Upper lobe of right lung (tissue), 1 donor: ENCODE results near the gene CDKAL1. TPM values are rescaled to one million over a fixed set of nuclear protein-coding genes. Genes with fewer than 3 reads are reported as not detected.
"Not testable (repeated sequence)": the region's sequence is repeated elsewhere in the genome, so short reads cannot be mapped to it uniquely, and the experiment has no call there.

ENCODE experiments used
- ATAC-seq: fragments of 200-7000 bp; cut with Tn5 transposase; one replicate; pipeline ENCODE4 v1.9.1; 2020; ENCODE audit warnings: mild to moderate bottlenecking, moderate library complexity
- DNase-seq: peaks from one replicate; pipeline ENCODE4 v3.0.0-alpha.2; 2020
- H3K27ac ChIP-seq: fragments of 200-600 bp; one replicate; pipeline ENCODE4 v1.8.0; 2022
- H3K27me3 ChIP-seq: fragments of 200-600 bp; one replicate; pipeline ENCODE4 v1.8.0; 2022; ENCODE audit warnings: mild to moderate bottlenecking
- H3K36me3 ChIP-seq: fragments of 200-600 bp; one replicate; pipeline ENCODE4 v1.8.0; 2022
- H3K4me1 ChIP-seq: fragments of 200-600 bp; one replicate; pipeline ENCODE4 v1.8.0; 2022
- H3K4me3 ChIP-seq: fragments of 200-600 bp; one replicate; pipeline ENCODE4 v1.8.0; 2022; ENCODE audit warnings: mild to moderate bottlenecking
- H3K9me3 ChIP-seq: fragments of 200-600 bp; one replicate; pipeline ENCODE4 v1.8.0; 2022
- intact Hi-C: fragments of 100-400 bp; cut with DNase I; formaldehyde crosslinking; loops from one replicate; pipeline ENCODE4 v1.11.0; 2022
- total RNA-seq: library from RNA; stranded (reverse); fragmentation: NEBNext Ultra II Directional; extraction: Animal tissue kit (Norgen Biotek cat#: 25700); gene quantifications from one replicate; pipeline ENCODE4 v1.2.1, GENCODE V29; 2021
- TF ChIP-seq, protein P1 (sequence below): fragments of 200-600 bp; IDR thresholded peaks from one replicate; pipeline ENCODE4 v1.8.0; 2022; ENCODE audit warnings: antibody characterized with exemption
- donor health status: DM: no; HTN: yes; CAD: no; lungs with severe emphysema.

The CDKAL1 gene
- total RNA-seq, 1 donor from 2014 or later, result 16.0 TPM

- TF ChIP-seq, protein P1, sequence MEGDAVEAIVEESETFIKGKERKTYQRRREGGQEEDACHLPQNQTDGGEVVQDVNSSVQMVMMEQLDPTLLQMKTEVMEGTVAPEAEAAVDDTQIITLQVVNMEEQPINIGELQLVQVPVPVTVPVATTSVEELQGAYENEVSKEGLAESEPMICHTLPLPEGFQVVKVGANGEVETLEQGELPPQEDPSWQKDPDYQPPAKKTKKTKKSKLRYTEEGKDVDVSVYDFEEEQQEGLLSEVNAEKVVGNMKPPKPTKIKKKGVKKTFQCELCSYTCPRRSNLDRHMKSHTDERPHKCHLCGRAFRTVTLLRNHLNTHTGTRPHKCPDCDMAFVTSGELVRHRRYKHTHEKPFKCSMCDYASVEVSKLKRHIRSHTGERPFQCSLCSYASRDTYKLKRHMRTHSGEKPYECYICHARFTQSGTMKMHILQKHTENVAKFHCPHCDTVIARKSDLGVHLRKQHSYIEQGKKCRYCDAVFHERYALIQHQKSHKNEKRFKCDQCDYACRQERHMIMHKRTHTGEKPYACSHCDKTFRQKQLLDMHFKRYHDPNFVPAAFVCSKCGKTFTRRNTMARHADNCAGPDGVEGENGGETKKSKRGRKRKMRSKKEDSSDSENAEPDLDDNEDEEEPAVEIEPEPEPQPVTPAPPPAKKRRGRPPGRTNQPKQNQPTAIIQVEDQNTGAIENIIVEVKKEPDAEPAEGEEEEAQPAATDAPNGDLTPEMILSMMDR, result no peak
- H3K4me1 ChIP-seq, result no peaks in the 10 kb centered on the region
- no peak for ATAC-seq
- H3K9me3 ChIP-seq, result no peaks in the 10 kb centered on the region
- H3K27me3 ChIP-seq, result no peaks in the 10 kb centered on the region
- intact Hi-C loops, result no loop called here
- no peaks in the 10 kb centered on the region for H3K36me3 ChIP-seq
- DNase-seq, result no peak
- H3K27ac ChIP-seq, result no peak overlapping the region
- H3K4me3 ChIP-seq, result no peak overlapping the region
These were observed 213.7 kb downstream of the CDKAL1 start for GRCh38 chr6:20747991-20748390.

DNA sequence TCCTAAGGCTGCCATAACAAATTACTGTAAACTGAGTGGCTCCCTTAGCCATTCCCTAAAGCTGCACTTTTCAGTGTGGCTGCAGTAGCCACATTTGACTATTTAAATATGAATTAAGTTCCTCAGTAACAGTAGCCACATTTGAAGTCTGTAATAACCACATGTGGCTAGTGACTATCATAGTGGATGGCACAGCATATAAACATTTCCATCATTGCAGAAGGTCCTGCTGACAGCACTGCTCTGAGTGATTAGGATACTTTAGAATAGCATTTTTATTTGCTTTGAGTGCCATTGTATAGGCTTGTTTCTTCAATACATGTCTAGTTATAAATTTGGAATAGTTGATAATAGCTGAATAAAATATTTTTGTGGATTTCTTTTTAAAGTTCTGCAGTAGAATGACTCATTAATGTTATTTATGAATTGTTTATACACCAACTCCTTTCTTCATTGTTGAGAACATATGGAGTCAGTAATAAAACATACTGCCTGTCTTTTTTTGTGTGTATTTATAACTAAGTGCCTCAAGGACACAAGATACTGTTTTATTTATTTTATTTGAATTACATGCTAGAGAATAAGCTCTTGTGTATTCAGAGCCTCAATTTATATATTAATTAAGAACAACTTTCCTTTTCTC is 217.2 kb downstream of the CDKAL1 start:
- Histone ChIP-seq H3K4me1 (no peaks in the 10 kb centered on the region), H3K27me3 (no peaks in the 10 kb centered on the region), H3K4me3 (no peak overlapping the region), H3K27ac (no peak overlapping the region), H3K9me3 (no peaks in the 10 kb centered on the region), H3K36me3 (no peaks in the 10 kb centered on the region)
- TF ChIP-seq, protein P1, result no peak
- intact Hi-C loops, result no loop called here
- ATAC-seq (no peak), DNase-seq (no peak)

DNA sequence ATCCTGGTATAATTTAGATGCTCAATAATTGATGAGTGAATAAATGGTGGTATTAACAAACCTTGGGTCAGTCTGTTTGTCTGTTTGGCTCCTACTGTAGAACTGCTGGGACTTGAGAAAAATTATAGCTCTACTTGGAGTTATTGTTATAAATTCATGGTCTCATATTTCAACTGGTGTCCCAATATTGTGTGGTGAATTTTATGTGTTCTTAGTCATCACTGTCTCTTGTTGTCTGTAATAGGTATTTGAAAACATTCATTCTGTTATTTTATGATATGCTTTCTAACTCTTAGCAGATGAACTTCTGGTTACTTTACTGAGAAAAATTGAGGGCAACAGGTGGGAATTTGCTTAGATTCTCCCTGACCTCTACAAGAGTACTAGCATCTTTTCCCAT is 221.4 kb downstream of the CDKAL1 start:
- H3K4me3 ChIP-seq, result no peak overlapping the region
- TF ChIP-seq, protein P1, result no peak
- no peak for DNase-seq
- H3K4me1 ChIP-seq, result no peaks in the 10 kb centered on the region
- H3K27me3 ChIP-seq, result no peaks in the 10 kb centered on the region
- ATAC-seq, result no peak
- H3K36me3 ChIP-seq, result no peaks in the 10 kb centered on the region
- H3K27ac ChIP-seq, result no peak overlapping the region
- H3K9me3 ChIP-seq, result no peaks in the 10 kb centered on the region
- intact Hi-C loops, result no loop called here

DNA sequence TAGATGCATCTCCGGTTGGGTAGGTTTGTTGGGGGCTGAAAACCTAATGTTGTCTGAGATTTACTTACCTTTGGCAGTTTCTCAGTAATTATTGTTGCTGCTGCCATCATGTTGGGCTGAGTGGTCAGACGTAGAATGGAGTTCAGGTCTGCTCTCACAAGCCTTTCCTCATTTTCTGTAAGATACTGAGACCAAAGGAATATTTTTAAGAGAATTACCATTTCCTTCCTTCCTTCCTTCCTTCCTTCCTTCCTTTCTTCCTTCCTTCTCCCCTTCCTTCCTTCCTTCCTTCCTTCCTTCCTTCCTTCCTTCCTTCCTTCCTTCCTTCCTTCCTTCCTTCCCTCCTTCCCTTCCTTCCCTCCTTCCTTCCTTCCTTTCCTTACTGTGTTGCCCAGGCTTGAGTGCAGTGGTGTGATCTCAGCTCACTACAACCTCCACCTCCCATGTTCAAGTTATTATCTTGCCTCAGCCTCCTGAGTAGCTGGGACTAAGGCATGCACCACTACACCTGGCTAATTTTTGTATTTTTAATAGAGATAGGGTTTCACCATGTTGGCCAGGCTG is 222.4 kb downstream of the CDKAL1 start:
- ATAC-seq, H3K4me1 ChIP-seq, DNase-seq, H3K9me3 ChIP-seq, intact Hi-C loops, H3K27me3 ChIP-seq, H3K4me3 ChIP-seq, H3K36me3 ChIP-seq, H3K27ac ChIP-seq: not testable (repeated sequence)

DNA sequence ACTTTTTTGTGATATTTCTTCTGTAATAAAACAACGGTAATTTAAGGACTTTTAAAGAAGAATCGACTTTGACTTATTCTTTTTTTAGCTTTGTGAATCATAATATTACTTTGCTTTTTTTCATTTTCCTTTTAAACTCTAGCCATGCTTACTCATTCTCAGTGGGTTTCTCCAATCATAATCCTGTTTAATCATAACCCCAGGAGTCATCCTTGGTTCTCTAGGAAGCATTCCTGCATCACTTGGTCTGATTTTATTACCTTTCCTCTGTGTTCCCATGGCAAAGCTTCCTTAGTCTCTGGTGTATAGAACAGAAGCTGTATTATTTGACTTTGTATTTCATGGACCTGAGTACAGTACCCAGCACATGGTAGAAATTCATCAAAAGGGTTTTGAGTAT is 223.5 kb downstream of the CDKAL1 start:
- no peaks in the 10 kb centered on the region for H3K27me3 ChIP-seq
- TF ChIP-seq, protein P1, result no peak
- H3K36me3 ChIP-seq, result no peaks in the 10 kb centered on the region
- no peaks in the 10 kb centered on the region for H3K9me3 ChIP-seq
- no peak overlapping the region for H3K27ac ChIP-seq
- intact Hi-C loops, result no loop called here
- no peak for DNase-seq
- no peak for ATAC-seq
- H3K4me1 ChIP-seq, result no peaks in the 10 kb centered on the region
- H3K4me3 ChIP-seq, result no peak overlapping the region

GRCh38 chr6:20763296-20763695 is 229.0 kb downstream of the CDKAL1 start:
- TF ChIP-seq, protein P1, result no peak
- no peaks in the 10 kb centered on the region for H3K27me3 ChIP-seq
- no peaks in the 10 kb centered on the region for H3K9me3 ChIP-seq
- no peak overlapping the region for H3K27ac ChIP-seq
- intact Hi-C loops, result no loop called here
- no peaks in the 10 kb centered on the region for H3K4me1 ChIP-seq
- H3K36me3 ChIP-seq, result no peaks in the 10 kb centered on the region
- no peak for DNase-seq
- no peak for ATAC-seq
- no peak overlapping the region for H3K4me3 ChIP-seq
